Nephron (organoid): ENCODE data around the gene MTCH2.

Experiments used
- H3K27ac Mint-ChIP-seq, 3 experiments: 2 replicates each; pipeline ENCODE4 v1.8.0; 2020; ENCODE audit warnings: mixed read lengths in 3 of 3, mild to moderate bottlenecking in 2 of 3, moderate library complexity in 1 of 3
- H3K27me3 Mint-ChIP-seq: 2 replicates; pipeline ENCODE4 v1.8.0; 2021; ENCODE audit warnings: low read depth, mild to moderate bottlenecking, moderate library complexity, mixed read lengths
- H3K36me3 Mint-ChIP-seq: 2 replicates; pipeline ENCODE4 v1.8.0; 2020; ENCODE audit warnings: low read depth, mixed read lengths
- H3K4me1 Mint-ChIP-seq: 2 replicates; pipeline ENCODE4 v1.8.0; 2020; ENCODE audit warnings: mixed read lengths
- H3K4me3 Mint-ChIP-seq, 3 experiments: 2 replicates each; pipeline ENCODE4 v1.8.0; 2020; ENCODE audit warnings: mild to moderate bottlenecking in 3 of 3, mixed read lengths in 3 of 3, moderate library complexity in 2 of 3
- H3K9me3 Mint-ChIP-seq: 2 replicates; pipeline ENCODE4 v1.8.0; 2020; ENCODE audit warnings: mixed read lengths
- TF ChIP-seq, protein P1 (sequence below), 3 experiments: fragments of 200-600 bp; sonication (generic); IDR thresholded peaks; one replicate each; pipeline ENCODE4 v1.5.0; 2021; ENCODE audit warnings: antibody characterized with exemption in 3 of 3; ENCODE audit not compliant: unreplicated experiment in 3 of 3

MTCH2 gene

DNA sequence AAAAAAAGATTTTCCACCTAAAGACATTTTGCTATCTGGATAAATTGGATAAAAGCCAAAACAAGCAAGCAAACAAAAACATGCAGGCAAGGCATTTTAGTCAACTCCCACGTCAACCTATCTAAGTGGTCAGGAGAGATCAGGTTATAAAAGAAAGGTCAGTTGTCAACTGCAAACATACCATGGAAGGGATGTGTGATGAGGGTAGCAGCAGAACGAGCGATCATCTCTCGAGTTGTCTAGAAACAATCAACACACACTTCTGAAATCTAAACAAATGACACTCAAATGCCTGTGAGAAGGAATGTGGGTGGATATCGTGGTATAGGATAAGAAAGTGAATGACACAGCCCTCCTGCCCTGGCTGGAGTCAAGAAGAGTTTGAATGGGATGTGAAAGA, 10.9 kb downstream of the MTCH2 start:
- Mint-ChIP-seq H3K27ac (no peak overlapping the region), H3K4me1 (no peaks in the 10 kb centered on the region), H3K4me3 (no peak overlapping the region), H3K9me3 (no peaks in the 10 kb centered on the region), H3K36me3 (peaks cover 72% of the 10 kb centered on the region), H3K27me3 (no peaks in the 10 kb centered on the region)
- TF ChIP-seq, protein P1, sequence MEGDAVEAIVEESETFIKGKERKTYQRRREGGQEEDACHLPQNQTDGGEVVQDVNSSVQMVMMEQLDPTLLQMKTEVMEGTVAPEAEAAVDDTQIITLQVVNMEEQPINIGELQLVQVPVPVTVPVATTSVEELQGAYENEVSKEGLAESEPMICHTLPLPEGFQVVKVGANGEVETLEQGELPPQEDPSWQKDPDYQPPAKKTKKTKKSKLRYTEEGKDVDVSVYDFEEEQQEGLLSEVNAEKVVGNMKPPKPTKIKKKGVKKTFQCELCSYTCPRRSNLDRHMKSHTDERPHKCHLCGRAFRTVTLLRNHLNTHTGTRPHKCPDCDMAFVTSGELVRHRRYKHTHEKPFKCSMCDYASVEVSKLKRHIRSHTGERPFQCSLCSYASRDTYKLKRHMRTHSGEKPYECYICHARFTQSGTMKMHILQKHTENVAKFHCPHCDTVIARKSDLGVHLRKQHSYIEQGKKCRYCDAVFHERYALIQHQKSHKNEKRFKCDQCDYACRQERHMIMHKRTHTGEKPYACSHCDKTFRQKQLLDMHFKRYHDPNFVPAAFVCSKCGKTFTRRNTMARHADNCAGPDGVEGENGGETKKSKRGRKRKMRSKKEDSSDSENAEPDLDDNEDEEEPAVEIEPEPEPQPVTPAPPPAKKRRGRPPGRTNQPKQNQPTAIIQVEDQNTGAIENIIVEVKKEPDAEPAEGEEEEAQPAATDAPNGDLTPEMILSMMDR (IDR thresholded peaks at IDR 0.05; ENCODE audit: unreplicated experiment in 3 of 3): no peak

DNA sequence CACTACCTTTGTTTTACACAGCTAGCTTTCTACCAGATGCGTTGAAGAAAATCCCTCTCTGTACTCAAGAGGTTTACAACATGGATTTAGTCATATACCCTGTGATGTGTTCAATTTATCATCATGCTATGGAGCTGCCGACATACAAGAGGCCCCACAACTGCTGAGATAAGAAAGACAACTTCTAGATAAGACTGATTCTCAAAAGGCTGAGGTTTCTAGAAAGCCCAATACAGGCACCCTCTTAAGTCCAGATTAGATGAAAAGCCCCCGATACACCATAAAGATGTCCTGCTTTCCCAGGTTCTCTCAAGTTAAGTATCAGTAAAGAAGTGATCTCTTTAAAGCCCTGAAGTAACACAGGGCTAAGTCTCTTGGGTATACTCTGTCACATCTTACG, 14.3 kb downstream of the MTCH2 start:
- H3K4me1 Mint-ChIP-seq: no peaks in the 10 kb centered on the region

DNA sequence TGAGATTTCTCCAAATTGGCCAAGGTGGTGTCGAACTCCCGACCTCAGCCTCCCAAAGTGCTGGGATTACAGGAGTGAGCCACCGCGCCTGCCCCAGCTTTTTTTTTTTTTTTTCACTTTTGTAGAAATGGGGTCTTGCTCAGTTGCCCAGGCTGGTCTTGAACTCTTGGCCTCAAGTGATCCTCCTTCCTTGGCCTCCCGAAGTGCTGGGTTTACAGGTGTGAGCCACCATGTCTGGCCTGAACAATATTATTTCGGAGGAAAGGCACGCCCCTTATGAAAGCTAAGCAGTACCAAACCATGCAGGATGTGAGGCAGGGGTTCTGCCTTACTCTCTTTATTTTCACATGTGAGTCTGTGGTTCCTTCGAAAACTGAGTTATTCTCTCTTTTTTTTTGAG, 16.1 kb downstream of the MTCH2 start:
- TF ChIP-seq, protein P1 (IDR thresholded peaks at IDR 0.05; ENCODE audit: unreplicated experiment in 3 of 3): no peak
- Mint-ChIP-seq H3K36me3 (peaks cover 61% of the 10 kb centered on the region), H3K27me3 (no peaks in the 10 kb centered on the region), H3K4me3 (no peak overlapping the region), H3K9me3 (no peaks in the 10 kb centered on the region), H3K4me1 (no peaks in the 10 kb centered on the region), H3K27ac (no peak overlapping the region)

More for the DNA sequence above, 14.3 kb downstream of the MTCH2 start:
- Mint-ChIP-seq H3K27ac (no peak overlapping the region), H3K27me3 (no peaks in the 10 kb centered on the region), H3K4me3 (no peak overlapping the region), H3K9me3 (no peaks in the 10 kb centered on the region), H3K36me3 (peaks cover 65% of the 10 kb centered on the region)
- TF ChIP-seq, protein P1 (IDR thresholded peaks at IDR 0.05; ENCODE audit: unreplicated experiment in 3 of 3): no peak

DNA sequence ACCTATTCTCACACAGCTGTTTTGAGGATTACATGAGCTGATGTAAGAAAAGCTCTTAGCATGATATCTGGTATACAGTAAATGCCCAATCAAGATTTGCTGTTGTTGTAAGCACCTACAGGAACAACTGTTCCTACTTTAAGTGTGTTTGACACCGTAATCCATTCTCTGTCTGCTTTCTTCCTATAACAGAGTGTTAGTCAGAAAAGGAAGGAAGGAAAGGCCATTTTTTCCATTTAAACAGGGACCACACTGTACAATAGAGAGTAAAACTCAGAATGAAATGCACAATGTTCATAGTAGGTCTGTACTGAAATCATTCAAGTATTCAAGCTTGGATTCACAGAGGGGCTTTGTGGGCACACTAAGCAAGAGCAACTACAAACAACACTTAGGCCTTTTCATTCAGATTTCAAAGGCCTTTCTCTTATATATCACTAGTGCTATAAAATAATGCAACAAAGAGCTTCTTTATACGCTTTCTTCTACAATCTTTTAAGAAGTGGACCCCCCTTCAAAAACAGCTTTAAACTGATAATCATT, 21.5 kb downstream of the MTCH2 start:
- peaks cover 33% of the 10 kb centered on the region for H3K36me3 Mint-ChIP-seq
- TF ChIP-seq, protein P1 (IDR thresholded peaks at IDR 0.05; ENCODE audit: unreplicated experiment in 3 of 3): no peak
- no peaks in the 10 kb centered on the region for H3K27me3 Mint-ChIP-seq
- H3K27ac Mint-ChIP-seq: no peak overlapping the region
- H3K4me1 Mint-ChIP-seq: peaks cover 5% of the 10 kb centered on the region
- no peak overlapping the region for H3K4me3 Mint-ChIP-seq
- no peaks in the 10 kb centered on the region for H3K9me3 Mint-ChIP-seq

DNA sequence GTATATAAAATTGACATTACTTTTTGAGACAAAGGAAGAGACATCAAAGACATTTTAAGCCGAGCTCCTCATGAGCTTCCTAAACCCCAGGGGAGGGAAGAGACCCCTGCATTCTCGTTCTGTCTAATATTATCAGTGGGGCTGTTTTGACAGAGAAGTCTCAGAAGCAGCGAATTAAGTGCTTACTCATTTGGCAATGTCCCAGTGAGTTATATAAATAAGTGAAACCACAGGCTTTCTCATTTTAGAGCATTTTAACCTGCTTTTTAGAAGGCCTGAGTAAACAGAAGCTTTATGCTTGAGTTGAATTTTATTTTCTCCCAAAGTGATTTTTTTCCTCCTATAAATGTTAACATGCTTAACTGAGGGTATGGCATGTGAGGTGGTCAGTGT, 24.9 kb downstream of the MTCH2 start:
- Mint-ChIP-seq H3K4me3 (no peak overlapping the region), H3K27me3 (no peaks in the 10 kb centered on the region), H3K9me3 (no peaks in the 10 kb centered on the region), H3K36me3 (peaks cover 21% of the 10 kb centered on the region), H3K27ac (peak overlapping the region in 1 of 3 experiments; percentile 60), H3K4me1 (peaks cover 5% of the 10 kb centered on the region)
- TF ChIP-seq, protein P1 (IDR thresholded peaks at IDR 0.05; ENCODE audit: unreplicated experiment in 3 of 3): no peak

DNA sequence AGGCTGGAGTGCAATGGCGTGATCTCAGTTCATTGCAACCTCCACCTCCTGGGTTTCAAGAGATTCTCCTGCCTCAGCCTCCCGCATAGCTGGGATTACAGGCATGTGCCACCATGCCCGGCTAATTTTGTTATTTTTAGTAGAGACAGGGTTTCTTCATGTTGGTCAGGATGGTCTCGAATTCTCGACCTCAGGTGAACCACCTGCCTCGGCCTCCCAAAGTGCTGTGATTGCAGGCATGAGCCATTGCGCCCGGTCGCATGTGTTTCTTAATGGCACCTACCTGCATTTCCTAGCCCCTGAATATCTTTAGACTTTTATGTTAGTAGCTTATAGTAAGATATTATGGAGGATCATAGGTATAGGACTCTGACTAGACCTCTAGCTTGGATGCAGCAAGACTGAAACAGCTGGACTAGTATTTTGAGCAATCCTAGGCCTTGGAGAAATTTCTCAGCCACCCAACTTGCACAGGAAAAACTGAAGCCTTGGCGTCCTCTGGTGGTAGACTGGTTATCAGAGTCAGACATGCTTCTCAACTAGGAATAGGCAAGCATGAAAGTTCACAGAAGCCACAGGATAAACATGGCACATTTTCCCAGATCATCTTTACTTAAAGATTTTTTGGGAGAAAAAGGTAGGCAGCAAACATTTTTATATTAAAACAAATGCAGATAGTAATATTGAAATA, 25.5 kb downstream of the MTCH2 start:
- Mint-ChIP-seq H3K9me3 (no peaks in the 10 kb centered on the region), H3K27ac (peak overlapping the region in 2 of 3 experiments; percentile 3 to 60), H3K4me3 (no peak overlapping the region), H3K36me3 (peaks cover 18% of the 10 kb centered on the region), H3K4me1 (peaks cover 5% of the 10 kb centered on the region), H3K27me3 (no peaks in the 10 kb centered on the region)
- TF ChIP-seq, protein P1 (IDR thresholded peaks at IDR 0.05; ENCODE audit: unreplicated experiment in 3 of 3): peak; percentile 49 to 76 (median 66)
